ENCODE results near the gene LTN1.
"Not testable (repeated sequence)": the region's sequence is repeated elsewhere in the genome, so short reads cannot be mapped to it uniquely, and the experiment has no call there.

The LTN1 gene

GRCh38 chr21:28986677-28987076 is 6.0 kb downstream of the LTN1 start:
- no peak for DNase-seq

- DNase-seq: no peak
Measured at GRCh38 chr21:28982637-28983036, 10.0 kb downstream of the LTN1 start.

- no peak for DNase-seq
Measured at GRCh38 chr21:28979092-28979491, 13.6 kb downstream of the LTN1 start.

- no peak for DNase-seq
Measured at GRCh38 chr21:28975397-28975796, 17.3 kb downstream of the LTN1 start.

- no peak for DNase-seq
Measured at GRCh38 chr21:28974531-28975227, 18.0 kb downstream of the LTN1 start.

GRCh38 chr21:28972398-28972797 is 20.3 kb downstream of the LTN1 start:
- no peak for DNase-seq

- DNase-seq: no peak
Measured at GRCh38 chr21:28971171-28971570, 21.5 kb downstream of the LTN1 start.

GRCh38 chr21:28963831-28964230 is 28.8 kb downstream of the LTN1 start:
- no peak for DNase-seq

- DNase-seq: no peak
Measured at GRCh38 chr21:28962465-28962864, 30.2 kb downstream of the LTN1 start.

- DNase-seq: no peak
Measured at GRCh38 chr21:28961927-28962326, 30.8 kb downstream of the LTN1 start.

- DNase-seq: no peak
Measured at GRCh38 chr21:28960245-28960644, 32.4 kb downstream of the LTN1 start.

- no peak for DNase-seq
Measured at GRCh38 chr21:28959367-28960099, 33.1 kb downstream of the LTN1 start.

- DNase-seq: no peak
Measured at GRCh38 chr21:28953247-28953646, 39.4 kb downstream of the LTN1 start.

- no peak for DNase-seq
Measured at GRCh38 chr21:28952686-28953085, 40.0 kb downstream of the LTN1 start.

GRCh38 chr21:28949318-28949717 is 43.4 kb downstream of the LTN1 start:
- DNase-seq: no peak

- DNase-seq: no peak
Measured at GRCh38 chr21:28944296-28944695, 48.4 kb downstream of the LTN1 start.

- no peak for DNase-seq
Measured at GRCh38 chr21:28943631-28944030, 49.0 kb downstream of the LTN1 start.

GRCh38 chr21:28938726-28939125 is 54.0 kb downstream of the LTN1 start:
- DNase-seq: no peak

GRCh38 chr21:28937737-28938136 is 54.9 kb downstream of the LTN1 start:
- DNase-seq: no peak

- no peak for DNase-seq
Measured at GRCh38 chr21:28936721-28937120, 56.0 kb downstream of the LTN1 start.

- no peak for DNase-seq
Measured at GRCh38 chr21:28936036-28936435, 56.6 kb downstream of the LTN1 start.

GRCh38 chr21:28932717-28933116 is 60.0 kb downstream of the LTN1 start:
- no peak for DNase-seq

GRCh38 chr21:28931708-28932372 is 60.8 kb downstream of the LTN1 start:
- DNase-seq: not testable (repeated sequence)

Data from NCI-H1930 (cell line).